Fibroblast of lung (primary cell): Measurements from ENCODE around the gene ARHGAP11A. TPM values are rescaled to one million over a fixed set of nuclear protein-coding genes. Genes with fewer than 3 reads are reported as not detected.
"Not testable (repeated sequence)": the region's sequence is repeated elsewhere in the genome, so short reads cannot be mapped to it uniquely, and the experiment has no call there.

Experiments
- DNase-seq, 2 donors: peaks; one replicate each; pipeline versions ENCODE4 v3.0.0 to v3.0.0-alpha.2; 2010; ENCODE audit warnings: low read depth in 2 of 2
- H2AFZ ChIP-seq: 2 replicates; pipeline ENCODE4 v1.5.1; 2012; ENCODE audit warnings: low read length, control low read depth, inconsistent platforms
- H3K27ac ChIP-seq: 2 replicates; pipeline ENCODE4 v1.5.1; 2011; ENCODE audit warnings: low read length, control low read depth; ENCODE audit not compliant: insufficient read depth
- H3K27me3 ChIP-seq: 2 replicates; pipeline ENCODE4 v1.5.1; 2011; ENCODE audit warnings: mild to moderate bottlenecking, low read length; ENCODE audit not compliant: control insufficient read depth, insufficient read depth
- H3K36me3 ChIP-seq: 2 replicates; pipeline ENCODE4 v1.5.1; 2011; ENCODE audit warnings: low read length; ENCODE audit not compliant: control insufficient read depth, insufficient read depth
- H3K4me1 ChIP-seq: 2 replicates; pipeline ENCODE4 v1.5.1; 2011; ENCODE audit warnings: low read length; ENCODE audit not compliant: control insufficient read depth, insufficient read depth; ENCODE audit errors: extremely low read depth
- H3K4me2 ChIP-seq: 2 replicates; pipeline ENCODE4 v1.5.1; 2011; ENCODE audit warnings: low read length, control low read depth; ENCODE audit not compliant: insufficient read depth; ENCODE audit errors: extremely low read depth
- H3K4me3 ChIP-seq, 4 experiments: fragments of 200-600 bp in 1 of 4; sonication (generic) in 1 of 4; replicated peaks in 1 of 4; 2 replicates each; pipeline ENCODE4 v1.5.1; 2011 to 2016; ENCODE audit warnings: low read length in 4 of 4, low read depth in 3 of 4, mild to moderate bottlenecking in 3 of 4, control low read depth in 2 of 4, inconsistent platforms in 1 of 4, mixed read lengths in 1 of 4; ENCODE audit not compliant: insufficient read depth in 1 of 4; ENCODE audit errors: control extremely low read depth in 1 of 4
- H3K79me2 ChIP-seq: 2 replicates; pipeline ENCODE4 v1.5.1; 2012; ENCODE audit warnings: mild to moderate bottlenecking, low read length, inconsistent platforms; ENCODE audit not compliant: control insufficient read depth, insufficient read depth
- H3K9ac ChIP-seq: 2 replicates; pipeline ENCODE4 v1.5.1; 2011; ENCODE audit warnings: mild to moderate bottlenecking, low read length, control low read depth; ENCODE audit not compliant: insufficient read depth
- H3K9me3 ChIP-seq: 2 replicates; pipeline ENCODE4 v1.5.1; 2012; ENCODE audit warnings: low read depth, low read length; ENCODE audit not compliant: control insufficient read depth, insufficient read depth
- H4K20me1 ChIP-seq: 2 replicates; pipeline ENCODE4 v1.5.1; 2011; ENCODE audit warnings: low read length; ENCODE audit not compliant: control insufficient read depth, insufficient read depth; ENCODE audit errors: extremely low read depth
- polyA minus RNA-seq: library from RNA; depleted of rRNA, polyadenylated mRNA; stranded (reverse); fragments of >200 nt; gene quantifications from 2 replicates; pipeline ENCODE4 v1.2.3, GENCODE V29; 2011; ENCODE audit warnings: low replicate concordance
- polyA plus RNA-seq, 2 donors: library from polyadenylated mRNA; depleted of rRNA in 1 of 2; stranded (reverse) in 1 of 2; unstranded in 1 of 2; fragments of >200 nt; gene quantifications; 2 replicates each; pipeline ENCODE4 v1.2.1, GENCODE V29; 2011 to 2012; ENCODE audit warnings: missing spikeins in 1 of 2
- total RNA-seq: library from RNA; depleted of rRNA; stranded (reverse); fragments of >200 nt; gene quantifications from 2 replicates; pipeline ENCODE4 v1.2.1, GENCODE V29; 2014

The ARHGAP11A gene, protein sequence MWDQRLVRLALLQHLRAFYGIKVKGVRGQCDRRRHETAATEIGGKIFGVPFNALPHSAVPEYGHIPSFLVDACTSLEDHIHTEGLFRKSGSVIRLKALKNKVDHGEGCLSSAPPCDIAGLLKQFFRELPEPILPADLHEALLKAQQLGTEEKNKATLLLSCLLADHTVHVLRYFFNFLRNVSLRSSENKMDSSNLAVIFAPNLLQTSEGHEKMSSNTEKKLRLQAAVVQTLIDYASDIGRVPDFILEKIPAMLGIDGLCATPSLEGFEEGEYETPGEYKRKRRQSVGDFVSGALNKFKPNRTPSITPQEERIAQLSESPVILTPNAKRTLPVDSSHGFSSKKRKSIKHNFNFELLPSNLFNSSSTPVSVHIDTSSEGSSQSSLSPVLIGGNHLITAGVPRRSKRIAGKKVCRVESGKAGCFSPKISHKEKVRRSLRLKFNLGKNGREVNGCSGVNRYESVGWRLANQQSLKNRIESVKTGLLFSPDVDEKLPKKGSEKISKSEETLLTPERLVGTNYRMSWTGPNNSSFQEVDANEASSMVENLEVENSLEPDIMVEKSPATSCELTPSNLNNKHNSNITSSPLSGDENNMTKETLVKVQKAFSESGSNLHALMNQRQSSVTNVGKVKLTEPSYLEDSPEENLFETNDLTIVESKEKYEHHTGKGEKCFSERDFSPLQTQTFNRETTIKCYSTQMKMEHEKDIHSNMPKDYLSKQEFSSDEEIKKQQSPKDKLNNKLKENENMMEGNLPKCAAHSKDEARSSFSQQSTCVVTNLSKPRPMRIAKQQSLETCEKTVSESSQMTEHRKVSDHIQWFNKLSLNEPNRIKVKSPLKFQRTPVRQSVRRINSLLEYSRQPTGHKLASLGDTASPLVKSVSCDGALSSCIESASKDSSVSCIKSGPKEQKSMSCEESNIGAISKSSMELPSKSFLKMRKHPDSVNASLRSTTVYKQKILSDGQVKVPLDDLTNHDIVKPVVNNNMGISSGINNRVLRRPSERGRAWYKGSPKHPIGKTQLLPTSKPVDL
- 13.1 and 21.1 TPM in 2 replicates for total RNA-seq
- polyA plus RNA-seq, result 9.1 and 21.7 TPM in 2 replicates
- polyA plus RNA-seq (2012), result 18.6 and 33.8 TPM in 2 replicates
- polyA minus RNA-seq, result 4.4 and 4.6 TPM in 2 replicates

DNA sequence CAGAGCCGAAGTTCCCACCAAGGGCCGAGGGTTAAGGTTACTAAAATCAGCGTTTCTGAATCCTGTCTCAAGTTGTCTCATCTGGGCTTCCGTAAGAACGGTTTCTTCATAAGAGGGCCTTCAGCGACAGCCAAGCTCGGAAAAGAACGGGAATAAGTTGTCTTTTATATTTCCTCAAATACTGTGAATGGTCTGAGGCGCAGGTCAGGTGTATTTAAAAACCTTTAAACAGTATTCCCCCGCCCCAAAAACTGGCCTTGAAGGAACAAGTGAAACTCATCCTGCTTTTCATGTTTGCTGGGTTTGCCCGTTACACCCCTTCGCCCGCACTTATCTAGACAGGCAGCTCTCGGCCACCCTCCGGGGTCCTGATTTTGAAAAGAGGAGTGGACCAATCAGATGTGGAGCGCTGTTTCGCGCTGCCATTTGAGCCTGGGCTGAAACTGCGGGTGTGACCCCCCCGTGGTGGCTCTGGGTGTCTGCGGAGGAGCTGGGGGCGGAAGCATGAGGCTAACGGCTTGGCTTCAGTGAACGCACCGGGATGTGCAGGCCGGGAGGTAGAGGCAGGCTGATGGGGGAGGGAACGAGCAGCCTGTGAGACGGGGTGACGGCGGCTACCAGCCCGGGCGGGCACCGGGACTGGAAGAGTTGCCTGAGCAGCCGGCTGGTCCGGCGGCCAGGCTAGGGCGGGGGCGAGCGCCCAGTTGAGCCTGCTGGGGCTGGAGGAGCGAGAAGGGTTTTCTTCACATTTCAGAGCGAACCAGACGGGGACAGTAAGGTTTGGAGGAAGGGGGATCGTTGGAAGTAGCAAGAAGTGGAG lies at the start of gene ARHGAP11A:
ARHGAP11A (plus strand) TSS at position 454 of the 820 bp plus-strand sequence. CDS start 708 bp downstream, outside the sequence.
- H4K20me1 ChIP-seq, H3K36me3 ChIP-seq, H3K4me1 ChIP-seq, H3K9me3 ChIP-seq, H3K27me3 ChIP-seq: not testable (repeated sequence)
- Histone ChIP-seq H3K4me2 (peak within 1 kb of the TSS; percentile 68), H3K9ac (peak within 1 kb of the TSS; percentile 72), H3K4me3 (peak within 1 kb of the TSS; percentile 65 to 87 (median 76)), H2AFZ (peak within 1 kb of the TSS; percentile 57), H3K27ac (peak within 1 kb of the TSS; percentile 76), H3K79me2 (peaks cover 39% of the 10 kb centered on the region)
- DNase-seq, result peak; percentile 94 to 98

- H3K4me1 ChIP-seq, H3K9me3 ChIP-seq, H2AFZ ChIP-seq, H3K4me3 ChIP-seq, H3K79me2 ChIP-seq, H3K36me3 ChIP-seq, H4K20me1 ChIP-seq, H3K4me2 ChIP-seq, H3K27ac ChIP-seq, H3K27me3 ChIP-seq, DNase-seq, H3K9ac ChIP-seq: not testable (repeated sequence)
Measured at GRCh38 chr15:32568988-32569387, 46.3 kb upstream of the ARHGAP11A start.

DNA sequence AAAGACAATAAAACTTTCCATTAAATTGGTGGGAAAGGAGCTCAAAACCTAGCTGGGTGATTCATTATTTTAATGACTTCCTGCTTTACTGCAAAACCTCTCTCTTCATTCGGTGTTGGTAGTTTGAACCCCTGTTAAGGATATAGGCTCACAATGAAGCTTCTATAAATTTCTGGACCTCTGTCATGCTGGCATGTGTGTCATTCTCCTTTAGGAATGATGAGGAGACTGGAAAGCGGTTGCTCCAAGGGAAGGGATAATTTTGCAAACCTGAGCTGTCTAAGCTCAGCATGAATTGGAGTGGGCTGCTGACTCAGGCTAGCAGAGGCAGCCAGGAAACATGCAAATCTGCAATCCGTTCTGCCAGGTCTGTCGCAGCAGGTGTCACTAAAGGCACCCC lies 36.8 kb upstream of the ARHGAP11A start:
- not testable (repeated sequence) for H2AFZ ChIP-seq, H3K9me3 ChIP-seq, DNase-seq, H3K27me3 ChIP-seq, H3K36me3 ChIP-seq, H4K20me1 ChIP-seq, H3K4me1 ChIP-seq, H3K4me3 ChIP-seq, H3K27ac ChIP-seq, H3K79me2 ChIP-seq, H3K4me2 ChIP-seq, H3K9ac ChIP-seq

DNA sequence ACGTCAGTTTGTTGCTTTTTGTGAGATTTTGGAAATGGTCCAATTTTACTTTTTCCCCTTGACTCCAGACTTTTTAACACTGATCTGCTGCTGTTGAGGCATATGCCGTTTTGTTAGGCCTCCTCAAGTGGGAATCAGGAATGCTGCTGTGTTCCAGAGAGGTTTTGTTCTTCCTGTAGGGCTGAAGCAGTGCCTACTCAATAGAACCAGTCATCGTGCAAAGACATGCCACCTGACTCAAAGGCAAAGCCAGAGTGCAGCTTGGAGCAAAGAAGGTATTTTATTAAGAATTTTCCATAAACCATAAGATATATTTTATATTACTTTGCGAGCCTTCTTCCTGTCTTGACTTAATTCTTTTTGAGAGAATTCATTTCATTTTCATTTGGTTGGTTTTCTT lies 29.5 kb upstream of the ARHGAP11A start:
- DNase-seq, result peak in 1 of 2 donors; percentile 3
- H3K4me2 ChIP-seq, H3K27ac ChIP-seq, H3K4me3 ChIP-seq, H3K36me3 ChIP-seq, H3K9me3 ChIP-seq, H3K4me1 ChIP-seq, H4K20me1 ChIP-seq, H3K27me3 ChIP-seq, H3K79me2 ChIP-seq, H2AFZ ChIP-seq, H3K9ac ChIP-seq: not testable (repeated sequence)

GRCh38 chr15:32593151-32593550 lies 22.2 kb upstream of the ARHGAP11A start, which contains the start of gene GOLGA8N:
TSS of gene GOLGA8N (plus strand) at chr15:32593456.
- H3K9me3 ChIP-seq, H3K36me3 ChIP-seq, DNase-seq, H3K27me3 ChIP-seq, H3K9ac ChIP-seq, H4K20me1 ChIP-seq, H3K4me1 ChIP-seq, H3K4me2 ChIP-seq, H3K4me3 ChIP-seq, H3K27ac ChIP-seq, H2AFZ ChIP-seq, H3K79me2 ChIP-seq: not testable (repeated sequence)

- DNase-seq, result not testable (repeated sequence)
Measured at GRCh38 chr15:32609518-32609917, 5.8 kb upstream of the ARHGAP11A start.

More at GRCh38 chr15:32609518-32609917, 5.8 kb upstream of the ARHGAP11A start:
- not testable (repeated sequence) for H3K4me3 ChIP-seq, H3K79me2 ChIP-seq, H3K9ac ChIP-seq, H3K27me3 ChIP-seq, H3K4me2 ChIP-seq, H3K27ac ChIP-seq, H3K9me3 ChIP-seq, H3K36me3 ChIP-seq, H3K4me1 ChIP-seq, H2AFZ ChIP-seq, H4K20me1 ChIP-seq
